Ishikawa (cell line): ENCODE data around the gene PPID.
A peak's percentile ranks its signal among the peaks of the same experiment; 100 is the strongest.

Experiments used
- CEBPB ChIP-seq: IDR thresholded peaks from 2 replicates; pipeline ENCODE4 v1.6.1; 2012
- EP300 ChIP-seq: IDR thresholded peaks from 2 replicates; pipeline ENCODE4 v1.6.1; 2012; ENCODE audit warnings: borderline replicate concordance
- FOXM1 ChIP-seq: IDR thresholded peaks from 2 replicates; pipeline ENCODE4 v1.6.1; 2012; ENCODE audit warnings: low read depth, borderline replicate concordance
- RAD21 ChIP-seq: IDR thresholded peaks from 2 replicates; pipeline ENCODE4 v1.6.1; 2012; ENCODE audit warnings: low read depth
- TAF1 ChIP-seq: IDR thresholded peaks from 2 replicates; pipeline ENCODE4 v1.6.1; 2012; ENCODE audit warnings: low read depth, mild to moderate bottlenecking
- TCF12 ChIP-seq: IDR thresholded peaks from 2 replicates; pipeline ENCODE4 v1.6.1; 2012; ENCODE audit warnings: low read depth
- TF ChIP-seq, protein P1 (sequence below): IDR thresholded peaks from 2 replicates; pipeline ENCODE4 v1.6.1; 2012; ENCODE audit warnings: low read depth, mild to moderate bottlenecking
- TF ChIP-seq, protein P2 (sequence below): IDR thresholded peaks from 2 replicates; pipeline ENCODE4 v1.6.1; 2012
- TF ChIP-seq, protein P3 (sequence below): IDR thresholded peaks from 2 replicates; pipeline ENCODE4 v1.6.1; 2012

DNA sequence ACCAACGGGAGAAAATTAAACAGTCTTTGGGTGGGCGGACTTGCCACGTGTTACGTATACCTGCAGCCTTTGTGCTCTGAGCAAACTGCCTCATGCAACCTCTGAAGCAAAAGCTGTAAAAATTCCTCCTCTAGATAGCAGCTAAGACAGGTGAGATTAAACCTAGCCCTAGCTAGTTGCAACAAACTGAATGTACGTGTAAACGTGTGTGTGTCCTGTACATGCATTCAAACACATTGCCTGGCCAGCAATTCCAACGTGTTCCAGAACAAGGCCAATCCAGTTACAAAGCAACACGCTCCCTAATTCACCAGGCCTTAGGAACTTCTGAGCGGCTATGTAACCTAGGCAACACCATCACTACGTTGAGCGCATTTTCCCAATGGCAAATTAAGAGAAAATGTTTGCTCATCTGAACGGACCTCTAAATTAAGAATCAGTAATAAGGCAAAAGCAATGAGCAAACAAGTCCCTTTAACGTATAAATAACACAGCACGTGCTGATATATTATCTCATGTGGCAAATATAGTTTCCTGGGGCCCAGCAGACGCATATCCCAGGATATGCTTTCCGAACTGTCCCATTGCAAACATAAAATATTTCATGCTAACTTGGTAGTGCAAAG, 792 bp downstream of the PPID start:
- TF ChIP-seq RAD21 (no peak), EP300 (no peak), TCF12 (no peak), CEBPB (no peak), TAF1 (no peak), FOXM1 (no peak)
- TF ChIP-seq, protein P1, sequence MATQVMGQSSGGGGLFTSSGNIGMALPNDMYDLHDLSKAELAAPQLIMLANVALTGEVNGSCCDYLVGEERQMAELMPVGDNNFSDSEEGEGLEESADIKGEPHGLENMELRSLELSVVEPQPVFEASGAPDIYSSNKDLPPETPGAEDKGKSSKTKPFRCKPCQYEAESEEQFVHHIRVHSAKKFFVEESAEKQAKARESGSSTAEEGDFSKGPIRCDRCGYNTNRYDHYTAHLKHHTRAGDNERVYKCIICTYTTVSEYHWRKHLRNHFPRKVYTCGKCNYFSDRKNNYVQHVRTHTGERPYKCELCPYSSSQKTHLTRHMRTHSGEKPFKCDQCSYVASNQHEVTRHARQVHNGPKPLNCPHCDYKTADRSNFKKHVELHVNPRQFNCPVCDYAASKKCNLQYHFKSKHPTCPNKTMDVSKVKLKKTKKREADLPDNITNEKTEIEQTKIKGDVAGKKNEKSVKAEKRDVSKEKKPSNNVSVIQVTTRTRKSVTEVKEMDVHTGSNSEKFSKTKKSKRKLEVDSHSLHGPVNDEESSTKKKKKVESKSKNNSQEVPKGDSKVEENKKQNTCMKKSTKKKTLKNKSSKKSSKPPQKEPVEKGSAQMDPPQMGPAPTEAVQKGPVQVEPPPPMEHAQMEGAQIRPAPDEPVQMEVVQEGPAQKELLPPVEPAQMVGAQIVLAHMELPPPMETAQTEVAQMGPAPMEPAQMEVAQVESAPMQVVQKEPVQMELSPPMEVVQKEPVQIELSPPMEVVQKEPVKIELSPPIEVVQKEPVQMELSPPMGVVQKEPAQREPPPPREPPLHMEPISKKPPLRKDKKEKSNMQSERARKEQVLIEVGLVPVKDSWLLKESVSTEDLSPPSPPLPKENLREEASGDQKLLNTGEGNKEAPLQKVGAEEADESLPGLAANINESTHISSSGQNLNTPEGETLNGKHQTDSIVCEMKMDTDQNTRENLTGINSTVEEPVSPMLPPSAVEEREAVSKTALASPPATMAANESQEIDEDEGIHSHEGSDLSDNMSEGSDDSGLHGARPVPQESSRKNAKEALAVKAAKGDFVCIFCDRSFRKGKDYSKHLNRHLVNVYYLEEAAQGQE = no peak
- TF ChIP-seq, protein P2, sequence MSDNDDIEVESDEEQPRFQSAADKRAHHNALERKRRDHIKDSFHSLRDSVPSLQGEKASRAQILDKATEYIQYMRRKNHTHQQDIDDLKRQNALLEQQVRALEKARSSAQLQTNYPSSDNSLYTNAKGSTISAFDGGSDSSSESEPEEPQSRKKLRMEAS = peak; percentile 59
- TF ChIP-seq, protein P3, sequence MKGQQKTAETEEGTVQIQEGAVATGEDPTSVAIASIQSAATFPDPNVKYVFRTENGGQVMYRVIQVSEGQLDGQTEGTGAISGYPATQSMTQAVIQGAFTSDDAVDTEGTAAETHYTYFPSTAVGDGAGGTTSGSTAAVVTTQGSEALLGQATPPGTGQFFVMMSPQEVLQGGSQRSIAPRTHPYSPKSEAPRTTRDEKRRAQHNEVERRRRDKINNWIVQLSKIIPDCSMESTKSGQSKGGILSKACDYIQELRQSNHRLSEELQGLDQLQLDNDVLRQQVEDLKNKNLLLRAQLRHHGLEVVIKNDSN = no peak
